GM13976 (cell line): ENCODE measurements around the gene RER1.

Source experiments
- DNase-seq: peaks from one replicate; pipeline ENCODE4 v3.0.0; 2012; ENCODE audit warnings: low spot score
- in situ Hi-C: fragments of 300-500 bp; cut with MboI; formaldehyde crosslinking; loops from one replicate; pipeline ENCODE4 v1.12.0; 2022; ENCODE audit warnings: low sequenced_read_pairs, mixed read lengths, inconsistent platforms; ENCODE audit not compliant: unreplicated experiment
- TF ChIP-seq, protein P1 (sequence below): IDR thresholded peaks from 2 replicates; pipeline ENCODE4 v1.5.1; 2012; ENCODE audit warnings: borderline replicate concordance, mild to moderate bottlenecking; ENCODE audit not compliant: insufficient read depth; ENCODE audit errors: extremely low read depth, missing control alignments, control extremely low read depth

Gene RER1

DNA sequence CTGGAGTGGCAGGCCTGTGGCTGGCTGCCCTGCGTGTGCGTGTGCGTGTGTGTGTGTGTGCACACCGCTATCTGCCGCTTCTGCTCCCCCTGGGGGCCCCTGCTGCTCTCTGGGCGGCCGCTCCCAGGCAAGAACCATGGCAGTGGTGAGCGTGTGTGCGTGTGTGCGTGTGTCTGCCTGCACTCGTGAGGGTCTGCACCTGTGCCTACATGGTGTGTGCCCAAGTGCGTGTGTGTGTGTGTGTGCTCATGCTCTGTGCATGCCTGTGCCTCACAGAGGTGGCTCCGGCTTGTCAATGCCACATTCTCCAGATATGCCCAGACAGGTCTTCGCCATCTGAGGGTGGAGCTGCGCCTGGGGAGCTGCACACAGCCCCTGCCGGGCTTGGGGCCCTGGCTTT, 39.5 kb downstream of the RER1 start:
- DNase-seq: no peak

DNA sequence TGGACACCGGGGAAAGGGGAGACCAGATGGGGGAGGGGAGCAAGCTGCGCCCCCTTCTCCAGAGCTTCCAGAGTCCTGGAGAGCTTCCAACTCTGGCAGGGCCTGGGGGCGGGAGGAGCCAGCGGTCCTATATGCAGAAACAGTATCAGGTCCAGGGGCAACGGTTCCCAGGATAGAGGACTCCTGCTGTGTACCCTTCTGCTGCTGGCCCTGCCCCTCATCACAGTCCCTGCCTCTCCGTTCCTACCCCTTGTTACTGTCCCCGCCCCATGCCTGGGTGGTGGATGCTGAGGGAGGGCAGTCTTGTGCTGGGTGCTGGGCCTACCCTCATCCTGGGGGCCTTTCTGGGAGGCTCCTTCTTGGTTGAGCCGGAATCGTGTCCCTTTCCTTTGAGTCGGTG, 39.9 kb downstream of the RER1 start:
- no peak for DNase-seq
- in situ Hi-C loops: no loop called here
- TF ChIP-seq, protein P1, sequence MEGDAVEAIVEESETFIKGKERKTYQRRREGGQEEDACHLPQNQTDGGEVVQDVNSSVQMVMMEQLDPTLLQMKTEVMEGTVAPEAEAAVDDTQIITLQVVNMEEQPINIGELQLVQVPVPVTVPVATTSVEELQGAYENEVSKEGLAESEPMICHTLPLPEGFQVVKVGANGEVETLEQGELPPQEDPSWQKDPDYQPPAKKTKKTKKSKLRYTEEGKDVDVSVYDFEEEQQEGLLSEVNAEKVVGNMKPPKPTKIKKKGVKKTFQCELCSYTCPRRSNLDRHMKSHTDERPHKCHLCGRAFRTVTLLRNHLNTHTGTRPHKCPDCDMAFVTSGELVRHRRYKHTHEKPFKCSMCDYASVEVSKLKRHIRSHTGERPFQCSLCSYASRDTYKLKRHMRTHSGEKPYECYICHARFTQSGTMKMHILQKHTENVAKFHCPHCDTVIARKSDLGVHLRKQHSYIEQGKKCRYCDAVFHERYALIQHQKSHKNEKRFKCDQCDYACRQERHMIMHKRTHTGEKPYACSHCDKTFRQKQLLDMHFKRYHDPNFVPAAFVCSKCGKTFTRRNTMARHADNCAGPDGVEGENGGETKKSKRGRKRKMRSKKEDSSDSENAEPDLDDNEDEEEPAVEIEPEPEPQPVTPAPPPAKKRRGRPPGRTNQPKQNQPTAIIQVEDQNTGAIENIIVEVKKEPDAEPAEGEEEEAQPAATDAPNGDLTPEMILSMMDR: no peak

More for the DNA sequence above, 39.5 kb downstream of the RER1 start:
- TF ChIP-seq, protein P1: no peak
- in situ Hi-C loops: no loop called here

DNA sequence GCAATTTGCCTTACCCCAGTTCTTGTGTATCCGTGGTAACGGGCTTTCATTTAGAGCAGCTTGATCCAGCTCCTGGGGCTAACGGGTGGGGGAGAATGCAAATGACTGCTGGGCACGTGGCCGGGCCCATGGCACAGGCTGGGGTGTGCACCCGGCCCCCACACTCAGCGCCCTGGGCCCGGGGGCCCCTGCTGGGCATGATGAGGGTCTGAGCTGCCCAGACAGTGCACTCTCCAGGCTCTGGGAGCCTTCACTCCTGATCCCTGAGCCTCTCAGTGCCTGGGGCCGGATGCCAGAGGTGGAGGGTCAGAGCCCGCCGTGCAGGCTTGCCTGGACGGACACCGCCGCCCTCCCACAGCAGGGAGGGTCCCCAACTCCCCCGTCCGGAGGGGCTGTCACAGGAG, 40.8 kb downstream of the RER1 start:
- in situ Hi-C loops: no loop called here
- TF ChIP-seq, protein P1: no peak
- DNase-seq: no peak

DNA sequence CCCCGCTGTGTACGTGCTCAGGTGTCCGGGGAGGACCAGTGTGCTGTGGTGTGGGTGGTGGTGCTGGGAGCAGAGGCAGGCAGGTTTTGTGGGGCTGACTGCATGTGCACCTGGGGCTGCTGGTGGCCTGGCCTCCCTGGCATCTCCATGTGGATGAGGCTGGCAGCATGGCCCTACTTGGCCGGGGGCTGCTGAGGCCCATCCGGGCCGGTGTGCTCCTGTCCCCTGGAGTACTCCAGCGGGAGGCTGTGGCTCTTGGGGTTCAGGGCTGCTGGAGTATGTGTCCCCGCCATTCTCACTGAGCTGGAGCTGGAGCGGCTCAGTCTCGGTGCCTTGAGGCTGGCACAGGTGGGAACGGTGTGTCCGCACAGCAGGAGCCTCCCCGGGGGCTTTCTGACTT, 41.6 kb downstream of the RER1 start:
- in situ Hi-C loops: no loop called here
- TF ChIP-seq, protein P1: no peak
- DNase-seq: no peak

DNA sequence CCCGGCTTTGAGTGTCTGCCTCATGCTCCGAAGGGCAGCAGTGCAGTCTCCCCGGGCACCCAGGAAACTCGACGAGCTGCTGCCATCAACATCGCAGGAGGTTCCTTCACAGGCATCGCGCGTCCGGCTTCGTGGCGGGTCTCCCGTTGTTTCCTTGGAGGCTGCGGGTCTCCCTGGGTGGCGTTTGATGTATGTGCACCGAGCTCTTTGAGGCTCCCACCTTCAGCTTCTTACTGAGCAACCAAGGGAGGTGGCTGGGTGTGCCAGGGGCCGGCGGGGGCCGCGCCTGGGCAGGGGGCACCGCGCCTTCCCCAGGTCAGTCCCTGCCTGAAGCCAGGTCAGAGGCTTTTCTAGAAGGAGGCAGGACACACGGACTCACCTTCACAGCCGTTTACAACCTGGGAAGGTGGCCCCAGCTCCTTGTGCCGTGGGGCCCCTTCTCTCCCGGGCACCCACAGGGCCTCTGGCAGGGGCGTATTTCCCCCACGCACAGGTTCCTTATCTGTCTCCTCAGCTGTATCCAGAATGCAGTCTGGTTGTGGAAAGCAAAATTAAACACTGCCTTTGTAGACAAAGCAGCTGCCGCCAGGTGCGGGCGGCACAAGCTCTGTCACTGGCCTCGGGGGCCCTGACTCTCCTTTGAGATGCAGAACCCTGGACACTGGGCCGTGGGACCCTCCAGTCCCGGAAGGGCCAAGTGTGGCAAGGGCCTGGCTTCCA, 42.5 kb downstream of the RER1 start:
- in situ Hi-C loops: no loop called here
- no peak for DNase-seq
- TF ChIP-seq, protein P1: no peak

DNA sequence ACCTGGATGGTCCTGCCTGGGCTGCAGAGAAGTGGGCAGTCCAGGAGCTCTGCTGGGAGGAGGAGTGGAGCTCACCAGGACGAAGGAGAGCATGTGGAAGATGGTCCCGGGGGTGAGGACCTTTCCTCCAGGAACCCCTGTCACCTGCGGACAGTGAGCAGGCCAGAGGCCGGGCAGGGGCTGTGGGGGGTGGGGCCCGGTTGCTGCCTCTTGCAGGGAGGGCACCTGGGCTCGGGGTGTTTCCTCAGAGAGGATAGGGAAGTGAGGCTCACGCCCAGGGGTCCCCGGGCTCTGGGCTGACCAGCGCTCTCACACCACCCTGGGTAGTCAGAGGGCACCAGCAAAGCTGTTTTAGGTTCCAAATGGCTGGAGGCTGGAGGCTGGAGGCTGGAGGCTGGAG, 43.5 kb downstream of the RER1 start:
- TF ChIP-seq, protein P1: no peak
- DNase-seq: no peak
- in situ Hi-C loops: no loop called here
